Keratinocyte (primary cell): Measurements from ENCODE around the gene ABCA10. TPM values are rescaled to one million over a fixed set of nuclear protein-coding genes. Genes with fewer than 3 reads are reported as not detected.

Source experiments
- DNase-seq: peaks from one replicate; pipeline ENCODE4 v3.0.0-alpha.2; 2011; ENCODE audit warnings: low read depth, missing footprints, low spot score
- FAIRE-seq: peaks from 2 replicates; lab custom pipeline; 2011; peaks lifted over from hg19 to GRCh38; lab: Jason Lieb, UNC
- H2AFZ ChIP-seq: 2 replicates; pipeline ENCODE4 v1.6.0; 2012; ENCODE audit warnings: low read length, control low read depth, inconsistent platforms; ENCODE audit not compliant: control insufficient read depth
- H3K27ac ChIP-seq: 2 replicates; pipeline ENCODE4 v1.5.1; 2011; ENCODE audit warnings: low read length; ENCODE audit not compliant: control insufficient read depth, insufficient read depth
- H3K27me3 ChIP-seq: 3 replicates; pipeline ENCODE4 v1.6.0; 2011; ENCODE audit warnings: low read length; ENCODE audit not compliant: control insufficient read depth, insufficient read depth; ENCODE audit errors: extremely low read depth
- H3K36me3 ChIP-seq, 2 experiments: 2 replicates in 1 of 2; 3 replicates in 1 of 2; pipeline ENCODE4 v1.5.1; 2011; ENCODE audit warnings: low read length in 2 of 2, mild to moderate bottlenecking in 1 of 2; ENCODE audit not compliant: control insufficient read depth in 2 of 2, insufficient read depth in 2 of 2; ENCODE audit errors: extremely low read depth in 1 of 2
- H3K4me1 ChIP-seq: 3 replicates; pipeline ENCODE4 v1.5.1; 2011; ENCODE audit warnings: low read length; ENCODE audit not compliant: control insufficient read depth, insufficient read depth; ENCODE audit errors: extremely low read depth
- H3K4me2 ChIP-seq: 3 replicates; pipeline ENCODE4 v1.6.0; 2011; ENCODE audit warnings: low read depth, low read length; ENCODE audit not compliant: control insufficient read depth, insufficient read depth; ENCODE audit errors: extremely low read depth
- H3K4me3 ChIP-seq, 3 experiments: fragments of 200-600 bp in 1 of 3; sonication (generic) in 1 of 3; 2 replicates in 2 of 3; 3 replicates in 1 of 3; pipeline ENCODE4 v1.5.1; 2011 to 2016; ENCODE audit warnings: low read length in 3 of 3, mild to moderate bottlenecking in 3 of 3, control low read depth in 2 of 3, inconsistent platforms in 1 of 3, low read depth in 1 of 3, mixed read lengths in 1 of 3, mixed run types in 1 of 3, moderate library complexity in 1 of 3; ENCODE audit not compliant: control insufficient read depth in 2 of 3, insufficient read depth in 2 of 3; ENCODE audit errors: extremely low read depth in 1 of 3
- H3K79me2 ChIP-seq: 2 replicates; pipeline ENCODE4 v1.6.0; 2012; ENCODE audit warnings: low read length; ENCODE audit not compliant: control insufficient read depth, insufficient read depth
- H3K9ac ChIP-seq: 3 replicates; pipeline ENCODE4 v1.6.0; 2011; ENCODE audit warnings: low read length; ENCODE audit not compliant: control insufficient read depth, insufficient read depth; ENCODE audit errors: extremely low read depth
- H3K9me1 ChIP-seq: 3 replicates; pipeline ENCODE4 v1.6.0; 2011; ENCODE audit warnings: low read length; ENCODE audit not compliant: control insufficient read depth, insufficient read depth; ENCODE audit errors: extremely low read depth
- H3K9me3 ChIP-seq: 2 replicates; pipeline ENCODE4 v1.5.1; 2012; ENCODE audit warnings: low read depth, low read length; ENCODE audit not compliant: control insufficient read depth
- H4K20me1 ChIP-seq: 3 replicates; pipeline ENCODE4 v1.6.0; 2011; ENCODE audit warnings: low read length; ENCODE audit not compliant: control insufficient read depth, insufficient read depth; ENCODE audit errors: extremely low read depth
- EZH2 ChIP-seq: IDR thresholded peaks from one replicate; pipeline ENCODE4 v1.6.1; 2012; ENCODE audit warnings: inconsistent platforms, mild to moderate bottlenecking, low read length, moderate library complexity
- dilution Hi-C: fragments of 300-500 bp; cut with MboI; formaldehyde crosslinking; loops from one replicate; pipeline ENCODE4 v1.7.0; 2020; ENCODE audit warnings: low sequenced_read_pairs; ENCODE audit not compliant: extremely low pct_ligation_motif_present
- polyA plus RNA-seq, 5 experiments: library from polyadenylated mRNA; depleted of rRNA in 3 of 5; stranded (reverse) in 3 of 5; stranded (forward) in 1 of 5; unstranded in 1 of 5; fragments of >200 nt; gene quantifications; 1 replicate in 1 of 5; 2 replicates in 3 of 5; 3 replicates in 1 of 5; pipeline versions ENCODE4 v1.2.1 to v1.2.3, GENCODE V29; 2011 to 2012; ENCODE audit warnings: missing spikeins in 2 of 5, low read depth in 1 of 5, low replicate concordance in 1 of 5
- TF ChIP-seq, protein P1 (sequence below), 3 experiments: IDR thresholded peaks in 1 of 3; conservative IDR thresholded peaks in 1 of 3; optimal IDR thresholded peaks in 1 of 3; 2 replicates in 2 of 3; 3 replicates in 1 of 3; pipeline versions ENCODE3 to v1.5.1; 2011; ENCODE audit warnings: low read length in 3 of 3, mild to moderate bottlenecking in 3 of 3, moderate library complexity in 2 of 3, control low read depth in 1 of 3, inconsistent platforms in 1 of 3; ENCODE audit not compliant: insufficient read depth in 2 of 3; ENCODE audit errors: extremely low read depth in 1 of 3

ABCA10 gene
- polyA plus RNA-seq, 1 donor (not counting 4 experiments of a cell fraction or from before 2014, with no cell fraction given), result 0.46 TPM

DNA sequence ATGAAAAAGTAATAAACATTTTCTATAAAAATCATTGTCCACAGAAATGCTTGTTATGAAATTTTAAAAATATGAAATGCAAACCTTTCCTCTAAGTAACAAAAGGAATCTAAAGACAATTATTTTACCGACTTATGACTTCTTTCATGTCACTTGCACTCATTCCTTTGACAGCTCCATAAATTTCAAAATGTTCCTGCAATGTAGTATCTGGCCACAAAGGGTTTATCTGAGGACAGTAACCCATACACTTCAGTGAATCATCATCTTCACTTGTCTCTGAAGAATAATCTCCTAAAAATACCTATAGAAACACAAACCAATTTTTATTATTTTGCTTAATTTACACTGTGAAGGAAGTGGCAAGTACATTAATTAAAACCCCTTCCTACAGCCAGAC, 25.6 kb upstream of the ABCA10 start:
- no peak for FAIRE-seq
- no peaks in the 10 kb centered on the region for H3K36me3 ChIP-seq
- no peak overlapping the region for H3K4me3 ChIP-seq

DNA sequence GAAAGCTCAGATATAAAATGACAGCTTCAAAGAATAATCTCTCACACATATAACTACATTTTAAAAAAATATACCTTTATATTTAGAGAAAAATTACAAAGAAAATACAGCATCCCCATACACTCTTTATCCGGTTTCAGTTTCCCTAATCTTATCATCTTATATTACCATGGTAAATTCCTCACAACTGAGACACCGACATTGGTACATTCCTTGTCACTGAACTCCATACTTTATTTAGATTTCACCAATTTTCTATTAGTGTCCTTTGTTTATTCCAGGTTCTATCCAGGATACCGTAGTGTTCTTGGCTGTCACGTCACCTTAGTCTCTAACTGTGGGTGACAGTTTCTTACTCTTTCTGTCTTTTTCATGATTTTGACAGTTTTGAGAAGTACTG, 22.0 kb upstream of the ABCA10 start:
- no peaks in the 10 kb centered on the region for H3K79me2 ChIP-seq
- no peak overlapping the region for H3K9ac ChIP-seq
- H3K9me3 ChIP-seq, result no peaks in the 10 kb centered on the region
- H3K9me1 ChIP-seq, result no peaks in the 10 kb centered on the region
- H2AFZ ChIP-seq, result no peak overlapping the region
- no peak overlapping the region for H3K27ac ChIP-seq
- H3K4me1 ChIP-seq, result peaks cover 3% of the 10 kb centered on the region
- no peaks in the 10 kb centered on the region for H4K20me1 ChIP-seq
- no peaks in the 10 kb centered on the region for H3K36me3 ChIP-seq
- H3K27me3 ChIP-seq, result no peaks in the 10 kb centered on the region
- H3K4me3 ChIP-seq, result no peak overlapping the region
- DNase-seq (no peak), FAIRE-seq (no peak)
- TF ChIP-seq, protein P1, sequence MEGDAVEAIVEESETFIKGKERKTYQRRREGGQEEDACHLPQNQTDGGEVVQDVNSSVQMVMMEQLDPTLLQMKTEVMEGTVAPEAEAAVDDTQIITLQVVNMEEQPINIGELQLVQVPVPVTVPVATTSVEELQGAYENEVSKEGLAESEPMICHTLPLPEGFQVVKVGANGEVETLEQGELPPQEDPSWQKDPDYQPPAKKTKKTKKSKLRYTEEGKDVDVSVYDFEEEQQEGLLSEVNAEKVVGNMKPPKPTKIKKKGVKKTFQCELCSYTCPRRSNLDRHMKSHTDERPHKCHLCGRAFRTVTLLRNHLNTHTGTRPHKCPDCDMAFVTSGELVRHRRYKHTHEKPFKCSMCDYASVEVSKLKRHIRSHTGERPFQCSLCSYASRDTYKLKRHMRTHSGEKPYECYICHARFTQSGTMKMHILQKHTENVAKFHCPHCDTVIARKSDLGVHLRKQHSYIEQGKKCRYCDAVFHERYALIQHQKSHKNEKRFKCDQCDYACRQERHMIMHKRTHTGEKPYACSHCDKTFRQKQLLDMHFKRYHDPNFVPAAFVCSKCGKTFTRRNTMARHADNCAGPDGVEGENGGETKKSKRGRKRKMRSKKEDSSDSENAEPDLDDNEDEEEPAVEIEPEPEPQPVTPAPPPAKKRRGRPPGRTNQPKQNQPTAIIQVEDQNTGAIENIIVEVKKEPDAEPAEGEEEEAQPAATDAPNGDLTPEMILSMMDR (optimal IDR thresholded peaks at IDR 0.05 in 1 of 3, IDR thresholded peaks at IDR 0.05 in 1 of 3, conservative IDR thresholded peaks at IDR 0.05 in 1 of 3; ENCODE audit: extremely low read depth in 1 of 3, insufficient read depth in 2 of 3, low read length in 3 of 3), result no peak
- no peak for TF ChIP-seq EZH2
- no peak overlapping the region for H3K4me2 ChIP-seq
- dilution Hi-C loops, result no loop called here

More for the DNA sequence above, 25.6 kb upstream of the ABCA10 start:
- no peaks in the 10 kb centered on the region for H3K27me3 ChIP-seq
- H3K27ac ChIP-seq, result no peak overlapping the region
- H2AFZ ChIP-seq, result no peak overlapping the region
- no peak for TF ChIP-seq EZH2
- TF ChIP-seq, protein P1 (optimal IDR thresholded peaks at IDR 0.05 in 1 of 3, IDR thresholded peaks at IDR 0.05 in 1 of 3, conservative IDR thresholded peaks at IDR 0.05 in 1 of 3; ENCODE audit: extremely low read depth in 1 of 3, insufficient read depth in 2 of 3, low read length in 3 of 3), result no peak
- no peak overlapping the region for H3K4me2 ChIP-seq
- no peaks in the 10 kb centered on the region for H3K9me1 ChIP-seq
- H3K9ac ChIP-seq, result no peak overlapping the region
- no peaks in the 10 kb centered on the region for H3K9me3 ChIP-seq
- no peak for DNase-seq
- no peaks in the 10 kb centered on the region for H3K79me2 ChIP-seq
- H3K4me1 ChIP-seq, result no peaks in the 10 kb centered on the region
- no peaks in the 10 kb centered on the region for H4K20me1 ChIP-seq
- dilution Hi-C loops, result no loop called here
